Measurements from ENCODE around the gene CYBRD1. TPM values are rescaled to one million over a fixed set of nuclear protein-coding genes. Genes with fewer than 3 reads are reported as not detected.

CYBRD1 gene
- total RNA-seq, 1 donor, result 338 TPM

DNA sequence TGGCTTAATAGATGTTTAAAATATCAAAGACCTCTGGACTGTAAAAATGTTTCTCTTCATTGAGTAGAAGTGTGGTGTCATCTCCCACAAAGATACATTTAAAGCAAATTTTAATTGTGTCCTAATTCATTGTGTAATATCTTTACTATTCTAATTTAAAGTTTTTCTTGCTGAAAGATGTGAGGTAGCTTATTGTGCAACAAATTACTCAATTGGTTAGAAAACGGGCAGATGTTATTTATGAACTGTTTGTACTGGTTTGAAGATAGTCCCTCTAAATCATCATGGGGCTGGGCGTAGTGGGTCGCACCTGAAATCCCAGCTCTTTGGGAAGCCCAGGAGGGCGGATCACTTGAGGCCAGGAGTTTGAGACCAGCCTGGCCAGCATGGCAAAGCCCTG, 65.3 kb downstream of the CYBRD1 start:
- Histone ChIP-seq H3K9me3 (ENCODE audit: low read depth, low read length) (no peaks in the 10 kb centered on the region), H3K36me3 (ENCODE audit: insufficient read depth, low read length) (no peaks in the 10 kb centered on the region), H3K4me2 (ENCODE audit: insufficient read depth, low read length) (no peak overlapping the region), H3K4me3 (ENCODE audit: insufficient read depth, low read length) (no peak overlapping the region), H2AFZ (ENCODE audit: low read length) (no peak overlapping the region), H3K27ac (ENCODE audit: low read depth, low read length) (no peak overlapping the region), H4K20me1 (ENCODE audit: insufficient read depth, low read length) (no peaks in the 10 kb centered on the region), H3K27me3 (ENCODE audit: insufficient read depth, low read length) (no peaks in the 10 kb centered on the region), H3K4me1 (ENCODE audit: insufficient read depth, low read length) (no peaks in the 10 kb centered on the region), H3K79me2 (ENCODE audit: insufficient read depth, low read length) (no peaks in the 10 kb centered on the region)
- no peak for DNase-seq (ENCODE audit: insufficient read length, low spot score, missing footprints)
- TF ChIP-seq, protein P1, sequence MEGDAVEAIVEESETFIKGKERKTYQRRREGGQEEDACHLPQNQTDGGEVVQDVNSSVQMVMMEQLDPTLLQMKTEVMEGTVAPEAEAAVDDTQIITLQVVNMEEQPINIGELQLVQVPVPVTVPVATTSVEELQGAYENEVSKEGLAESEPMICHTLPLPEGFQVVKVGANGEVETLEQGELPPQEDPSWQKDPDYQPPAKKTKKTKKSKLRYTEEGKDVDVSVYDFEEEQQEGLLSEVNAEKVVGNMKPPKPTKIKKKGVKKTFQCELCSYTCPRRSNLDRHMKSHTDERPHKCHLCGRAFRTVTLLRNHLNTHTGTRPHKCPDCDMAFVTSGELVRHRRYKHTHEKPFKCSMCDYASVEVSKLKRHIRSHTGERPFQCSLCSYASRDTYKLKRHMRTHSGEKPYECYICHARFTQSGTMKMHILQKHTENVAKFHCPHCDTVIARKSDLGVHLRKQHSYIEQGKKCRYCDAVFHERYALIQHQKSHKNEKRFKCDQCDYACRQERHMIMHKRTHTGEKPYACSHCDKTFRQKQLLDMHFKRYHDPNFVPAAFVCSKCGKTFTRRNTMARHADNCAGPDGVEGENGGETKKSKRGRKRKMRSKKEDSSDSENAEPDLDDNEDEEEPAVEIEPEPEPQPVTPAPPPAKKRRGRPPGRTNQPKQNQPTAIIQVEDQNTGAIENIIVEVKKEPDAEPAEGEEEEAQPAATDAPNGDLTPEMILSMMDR (IDR thresholded peaks at IDR 0.05; ENCODE audit: extremely low read depth, low read depth, low read length), result no peak

DNA sequence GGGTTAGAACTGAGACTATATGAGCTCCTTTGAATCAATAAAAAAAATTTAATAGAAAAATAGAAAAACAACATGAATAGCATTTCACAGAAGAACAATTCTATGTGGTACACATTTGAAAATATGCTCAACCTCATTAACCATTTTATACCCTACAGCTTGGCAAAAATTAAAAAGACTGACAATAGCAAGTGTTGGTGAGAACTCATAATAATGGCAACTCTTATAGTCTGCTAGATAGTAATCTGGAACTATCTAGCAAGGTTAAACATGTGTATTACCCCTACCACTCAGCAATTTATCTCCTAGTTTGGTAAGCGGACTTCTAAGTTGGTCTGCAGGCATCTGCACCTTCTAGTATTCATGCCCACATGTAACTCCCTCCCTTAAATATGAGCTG, 67.8 kb downstream of the CYBRD1 start:
- Histone ChIP-seq H3K36me3 (ENCODE audit: insufficient read depth, low read length) (no peaks in the 10 kb centered on the region), H3K79me2 (ENCODE audit: insufficient read depth, low read length) (no peaks in the 10 kb centered on the region), H3K4me2 (ENCODE audit: insufficient read depth, low read length) (no peak overlapping the region), H3K9me3 (ENCODE audit: low read depth, low read length) (no peaks in the 10 kb centered on the region), H3K4me3 (ENCODE audit: insufficient read depth, low read length) (no peak overlapping the region), H4K20me1 (ENCODE audit: insufficient read depth, low read length) (no peaks in the 10 kb centered on the region), H3K27me3 (ENCODE audit: insufficient read depth, low read length) (no peaks in the 10 kb centered on the region), H2AFZ (ENCODE audit: low read length) (no peak overlapping the region), H3K27ac (ENCODE audit: low read depth, low read length) (no peak overlapping the region), H3K4me1 (ENCODE audit: insufficient read depth, low read length) (no peaks in the 10 kb centered on the region)
- TF ChIP-seq, protein P1 (IDR thresholded peaks at IDR 0.05; ENCODE audit: extremely low read depth, low read depth, low read length), result no peak
- DNase-seq (ENCODE audit: insufficient read length, low spot score, missing footprints), result no peak

DNA sequence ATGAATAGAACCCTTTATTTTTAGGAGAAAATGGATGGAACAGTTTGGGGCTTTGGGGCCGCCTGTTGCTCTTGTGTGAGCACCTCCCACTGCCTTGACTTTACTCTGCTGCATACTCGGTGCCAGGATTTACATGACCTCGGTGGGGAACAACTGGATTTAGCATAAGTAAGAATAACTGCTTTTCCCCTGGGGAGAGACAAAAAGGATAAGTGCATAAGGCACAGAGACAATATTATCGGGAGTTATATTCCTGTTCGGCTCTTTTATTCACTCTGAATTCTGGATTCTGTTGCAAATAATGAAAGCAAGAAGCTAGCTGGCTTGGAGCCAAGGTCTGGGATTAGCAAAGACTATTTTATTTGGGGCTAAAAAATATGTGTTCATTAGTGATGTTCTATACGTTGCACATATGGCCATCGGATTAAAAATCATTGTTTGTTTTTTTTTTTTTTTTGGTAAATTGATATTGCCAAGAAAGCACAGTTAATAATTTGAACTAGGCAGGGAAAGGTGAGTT, 69.8 kb downstream of the CYBRD1 start:
- peak overlapping the region; percentile 76 for H3K4me2 ChIP-seq (ENCODE audit: insufficient read depth, low read length)
- no peaks in the 10 kb centered on the region for H3K9me3 ChIP-seq (ENCODE audit: low read depth, low read length)
- H3K4me3 ChIP-seq (ENCODE audit: insufficient read depth, low read length), result peak overlapping the region; percentile 65
- H4K20me1 ChIP-seq (ENCODE audit: insufficient read depth, low read length), result no peaks in the 10 kb centered on the region
- H3K79me2 ChIP-seq (ENCODE audit: insufficient read depth, low read length), result no peaks in the 10 kb centered on the region
- no peaks in the 10 kb centered on the region for H3K36me3 ChIP-seq (ENCODE audit: insufficient read depth, low read length)
- TF ChIP-seq, protein P1 (IDR thresholded peaks at IDR 0.05; ENCODE audit: extremely low read depth, low read depth, low read length), result no peak
- no peaks in the 10 kb centered on the region for H3K27me3 ChIP-seq (ENCODE audit: insufficient read depth, low read length)
- no peak overlapping the region for H3K27ac ChIP-seq (ENCODE audit: low read depth, low read length)
- H2AFZ ChIP-seq (ENCODE audit: low read length), result peak overlapping the region; percentile 80
- peak; percentile 36 for DNase-seq (ENCODE audit: insufficient read length, low spot score, missing footprints)
- H3K4me1 ChIP-seq (ENCODE audit: insufficient read depth, low read length), result peaks cover 13% of the 10 kb centered on the region

- no peaks in the 10 kb centered on the region for H3K9me3 ChIP-seq (ENCODE audit: low read depth, low read length)
- DNase-seq (ENCODE audit: insufficient read length, low spot score, missing footprints), result peak; percentile 75
- H4K20me1 ChIP-seq (ENCODE audit: insufficient read depth, low read length), result no peaks in the 10 kb centered on the region
- no peak overlapping the region for H3K4me3 ChIP-seq (ENCODE audit: insufficient read depth, low read length)
- H3K79me2 ChIP-seq (ENCODE audit: insufficient read depth, low read length), result no peaks in the 10 kb centered on the region
- peaks cover 15% of the 10 kb centered on the region for H3K4me1 ChIP-seq (ENCODE audit: insufficient read depth, low read length)
- H2AFZ ChIP-seq (ENCODE audit: low read length), result peak overlapping the region; percentile 57
- no peaks in the 10 kb centered on the region for H3K36me3 ChIP-seq (ENCODE audit: insufficient read depth, low read length)
- TF ChIP-seq, protein P1 (IDR thresholded peaks at IDR 0.05; ENCODE audit: extremely low read depth, low read depth, low read length), result no peak
- H3K27me3 ChIP-seq (ENCODE audit: insufficient read depth, low read length), result peaks cover 4% of the 10 kb centered on the region
- peak overlapping the region; percentile 46 for H3K4me2 ChIP-seq (ENCODE audit: insufficient read depth, low read length)
- peak overlapping the region; percentile 79 for H3K27ac ChIP-seq (ENCODE audit: low read depth, low read length)
Measured at GRCh38 chr2:171595456-171595855, 73.2 kb downstream of the CYBRD1 start.

Data from osteoblast (primary cell).